Activated CD4-positive, alpha-beta T cell treated with anti-CD3 and anti-CD28 coated beads, Interleukin-10, Interleukin-2, amounts not matched to agents 100 ng/mL and 50 ng/mL, durations not matched to agents 16 hours and 8 hours (primary cell): ENCODE data around the gene SARS1.
A peak's percentile ranks its signal among the peaks of the same experiment; 100 is the strongest.
"Not testable (repeated sequence)": the region's sequence is repeated elsewhere in the genome, so short reads cannot be mapped to it uniquely, and the experiment has no call there.

ENCODE experiments used
- DNase-seq: peaks from one replicate; pipeline ENCODE4 v3.0.0-alpha.2; 2020

Gene SARS1, protein sequence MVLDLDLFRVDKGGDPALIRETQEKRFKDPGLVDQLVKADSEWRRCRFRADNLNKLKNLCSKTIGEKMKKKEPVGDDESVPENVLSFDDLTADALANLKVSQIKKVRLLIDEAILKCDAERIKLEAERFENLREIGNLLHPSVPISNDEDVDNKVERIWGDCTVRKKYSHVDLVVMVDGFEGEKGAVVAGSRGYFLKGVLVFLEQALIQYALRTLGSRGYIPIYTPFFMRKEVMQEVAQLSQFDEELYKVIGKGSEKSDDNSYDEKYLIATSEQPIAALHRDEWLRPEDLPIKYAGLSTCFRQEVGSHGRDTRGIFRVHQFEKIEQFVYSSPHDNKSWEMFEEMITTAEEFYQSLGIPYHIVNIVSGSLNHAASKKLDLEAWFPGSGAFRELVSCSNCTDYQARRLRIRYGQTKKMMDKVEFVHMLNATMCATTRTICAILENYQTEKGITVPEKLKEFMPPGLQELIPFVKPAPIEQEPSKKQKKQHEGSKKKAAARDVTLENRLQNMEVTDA

DNA sequence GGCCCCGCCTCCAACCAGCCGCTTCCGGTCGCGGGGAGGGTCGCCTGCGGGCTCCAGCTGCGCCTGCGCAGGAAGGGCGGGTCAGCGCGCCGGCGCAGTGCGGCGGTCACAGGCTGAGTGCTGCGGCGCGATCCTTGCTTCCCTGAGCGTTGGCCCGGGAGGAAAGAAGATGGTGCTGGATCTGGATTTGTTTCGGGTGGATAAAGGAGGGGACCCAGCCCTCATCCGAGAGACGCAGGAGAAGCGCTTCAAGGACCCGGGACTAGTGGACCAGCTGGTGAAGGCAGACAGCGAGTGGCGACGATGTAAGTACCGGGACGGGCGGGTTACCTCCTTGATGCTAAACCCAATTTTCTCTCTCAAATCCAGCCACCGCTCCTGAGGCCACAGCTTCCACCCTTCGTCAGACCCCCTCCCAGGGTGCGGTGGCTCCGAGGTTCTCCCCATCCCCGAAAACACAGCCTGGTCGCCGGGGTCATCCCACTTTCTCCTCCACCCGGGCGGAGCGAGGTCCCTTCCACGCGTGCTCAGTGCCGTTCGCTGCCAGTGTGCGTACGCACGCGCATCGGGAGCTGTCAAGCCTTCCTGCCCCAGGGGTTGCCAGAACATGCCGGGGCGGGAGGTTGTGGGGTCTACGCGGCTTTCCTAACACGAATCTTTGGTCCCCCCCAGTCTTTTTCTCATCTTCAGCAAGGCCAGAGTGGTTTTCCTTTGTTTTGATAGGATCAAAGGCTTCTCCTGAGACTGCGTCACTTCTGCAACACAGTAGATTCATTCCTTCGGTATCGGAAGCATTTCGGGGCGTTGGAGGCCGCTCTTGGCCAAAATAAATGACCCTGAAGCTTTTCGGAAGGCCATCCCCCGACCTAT, at the start of gene SARS1:
SARS1 (plus strand) TSS at position 95 of the 870 bp plus-strand sequence; CDS start at position 170, 75 bp downstream.
- peak; percentile 93 for DNase-seq

DNA sequence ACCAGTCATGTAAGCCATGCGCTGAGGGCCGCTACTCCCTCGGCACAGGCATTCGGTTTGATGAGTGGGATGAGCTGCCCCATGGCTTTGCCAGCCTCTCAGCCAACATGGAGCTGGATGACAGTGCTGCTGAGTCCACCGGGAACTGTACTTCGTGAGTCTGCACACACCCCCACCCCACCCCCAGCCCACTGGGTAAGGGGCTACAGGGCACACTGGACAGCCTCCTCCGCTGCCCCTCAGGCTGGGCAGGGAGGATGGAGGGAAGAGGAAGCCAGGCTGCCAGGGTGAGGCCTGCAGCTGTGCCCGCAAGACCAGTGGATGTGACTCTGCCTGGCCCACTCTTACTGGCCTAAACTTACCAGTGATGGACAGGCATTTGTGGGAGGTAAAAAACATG, 49.2 kb upstream of the SARS1 start:
- DNase-seq: no peak

DNA sequence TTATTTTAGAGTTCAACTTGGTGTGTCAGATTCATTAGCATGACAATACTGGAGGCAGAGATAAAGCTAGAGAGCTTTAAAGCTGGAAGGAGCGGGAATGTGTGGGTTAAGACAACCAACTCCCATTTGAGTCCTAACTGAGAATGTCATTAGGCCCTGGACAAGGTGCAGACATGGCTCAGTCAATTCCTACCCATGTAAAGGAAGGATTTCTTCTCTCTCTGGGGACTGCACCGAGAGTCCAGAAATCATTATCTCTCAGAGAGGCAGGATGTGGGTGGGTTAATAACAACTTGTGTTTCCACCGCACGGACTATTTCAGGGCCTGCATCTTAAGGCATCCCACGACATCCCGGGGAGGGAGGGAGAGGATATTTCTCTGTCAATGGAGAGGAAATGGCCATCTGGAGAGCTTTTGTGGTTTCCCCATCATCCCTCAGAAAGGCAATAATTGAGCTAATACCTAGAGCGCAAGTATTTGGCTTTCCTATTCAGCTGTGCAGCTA, 46.7 kb upstream of the SARS1 start:
- DNase-seq: peak; percentile 18

DNA sequence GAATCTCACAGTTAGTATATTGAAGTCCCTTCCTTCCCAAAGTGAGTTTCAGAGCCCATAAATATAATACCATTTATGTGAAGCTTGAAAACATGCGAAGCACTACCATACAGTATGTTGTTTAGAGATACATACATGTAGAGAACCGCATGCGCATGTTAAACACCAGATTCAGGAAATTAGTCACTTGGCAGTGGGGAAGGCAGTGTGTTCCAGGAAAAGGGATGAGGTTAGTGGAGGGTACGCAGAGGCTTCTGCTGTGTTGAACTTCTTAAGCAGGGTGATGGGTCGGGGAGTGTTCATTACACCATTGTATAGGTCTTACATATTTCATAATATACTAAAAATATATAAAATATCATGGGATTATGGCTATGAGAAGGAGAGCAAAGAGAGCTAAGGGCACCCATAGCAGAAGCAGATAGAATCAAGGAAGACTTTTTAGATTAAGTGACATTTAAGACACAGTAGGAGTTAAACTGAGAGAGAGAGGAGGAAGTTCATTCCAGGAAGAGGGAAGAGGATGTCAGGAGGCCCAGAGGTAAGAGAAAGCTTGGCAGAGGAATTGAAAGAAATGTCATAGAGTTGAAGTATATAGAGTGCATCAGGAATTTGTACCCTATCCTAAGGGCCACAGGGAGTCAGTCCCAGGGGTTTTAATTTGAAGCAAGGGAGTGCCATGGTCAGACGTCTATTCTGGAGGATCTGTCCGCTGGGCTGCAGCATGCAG, 43.5 kb upstream of the SARS1 start:
- DNase-seq: no peak

DNA sequence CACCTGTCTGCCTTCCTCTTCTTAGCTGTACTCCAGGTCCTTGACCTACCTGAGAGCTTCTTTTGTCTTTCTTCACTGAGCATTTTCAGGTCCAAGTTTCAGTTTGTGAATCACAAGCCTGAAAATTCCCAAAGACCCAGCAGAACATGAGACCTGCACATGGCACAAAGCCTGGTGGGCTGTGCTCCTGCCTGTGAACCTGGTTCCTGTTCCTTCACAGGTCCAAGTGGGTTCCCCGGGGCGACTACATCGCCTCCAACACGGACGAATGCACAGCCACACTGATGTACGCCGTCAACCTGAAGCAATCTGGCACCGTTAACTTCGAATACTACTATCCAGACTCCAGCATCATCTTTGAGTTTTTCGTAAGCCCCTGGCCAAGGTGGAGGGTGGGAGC, 42.1 kb upstream of the SARS1 start:
- DNase-seq: no peak

DNA sequence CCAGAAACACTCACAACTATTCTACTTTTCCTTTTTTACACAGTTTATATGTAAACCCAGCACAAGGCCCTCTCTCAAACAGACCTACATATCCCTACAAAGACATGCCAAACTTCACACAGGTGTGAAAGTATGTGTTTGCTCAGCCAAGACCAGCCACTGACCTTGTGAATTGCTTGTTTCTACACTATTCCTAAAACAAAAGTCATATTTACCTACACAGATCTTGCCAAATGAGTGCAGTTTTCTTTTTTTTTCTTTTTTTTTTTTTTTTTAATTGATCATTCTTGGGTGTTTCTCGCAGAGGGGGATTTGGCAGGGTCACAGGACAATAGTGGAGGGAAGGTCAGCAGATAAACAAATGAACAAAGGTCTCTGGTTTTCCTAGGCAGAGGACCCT, 37.4 kb upstream of the SARS1 start:
- not testable (repeated sequence) for DNase-seq

DNA sequence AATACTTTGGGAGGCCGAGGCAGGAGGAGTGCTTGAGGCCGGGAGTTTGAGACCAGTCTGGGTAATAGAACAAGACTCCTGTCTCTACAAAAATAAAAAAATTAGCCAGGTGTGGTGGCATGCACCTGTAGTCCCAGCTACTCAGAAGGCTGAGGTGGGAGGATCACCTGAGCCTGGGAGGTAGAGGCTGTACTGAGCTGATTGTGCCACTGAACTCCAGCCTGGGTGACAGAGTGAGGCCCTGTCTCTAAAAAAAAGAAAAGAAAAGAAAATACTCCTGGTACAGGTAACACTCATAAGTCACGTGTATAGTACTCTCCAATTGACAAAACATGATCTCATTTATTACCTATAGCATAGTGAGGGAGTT, 33.0 kb upstream of the SARS1 start:
- DNase-seq: not testable (repeated sequence)

DNA sequence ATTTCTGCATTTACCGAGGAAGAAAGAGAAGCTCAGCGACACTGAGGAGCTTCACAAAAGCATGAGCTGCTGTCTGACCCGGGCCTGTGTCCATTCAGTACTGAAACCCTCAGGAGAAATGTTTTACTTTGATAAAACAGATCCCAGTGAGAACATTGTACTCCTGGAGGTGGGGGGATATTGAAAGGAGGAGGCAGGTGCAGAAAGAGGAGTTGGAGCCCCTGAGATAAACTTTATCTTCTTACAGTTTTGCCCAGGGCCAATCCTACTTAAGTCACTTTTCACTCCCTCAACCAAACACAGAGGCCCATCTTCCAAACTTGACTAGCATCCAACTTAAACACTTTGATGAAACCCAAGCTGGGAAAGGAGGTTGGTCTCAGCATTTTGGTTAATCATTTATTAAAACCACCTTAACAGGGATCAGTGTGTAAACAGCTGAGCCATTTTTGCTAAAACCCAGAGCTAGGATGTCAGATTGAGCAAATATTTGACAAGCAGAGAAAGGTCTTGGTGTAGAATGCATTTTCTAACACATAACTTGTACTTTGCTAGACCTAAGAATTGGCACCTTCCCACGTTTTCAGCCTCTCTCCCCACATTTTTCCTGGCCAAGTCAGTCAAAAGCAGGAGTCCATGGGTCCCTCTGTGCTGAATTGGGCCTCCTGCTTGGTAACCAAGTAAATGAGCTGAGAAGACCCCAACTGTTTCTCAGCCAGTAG, 32.5 kb upstream of the SARS1 start:
- no peak for DNase-seq

DNA sequence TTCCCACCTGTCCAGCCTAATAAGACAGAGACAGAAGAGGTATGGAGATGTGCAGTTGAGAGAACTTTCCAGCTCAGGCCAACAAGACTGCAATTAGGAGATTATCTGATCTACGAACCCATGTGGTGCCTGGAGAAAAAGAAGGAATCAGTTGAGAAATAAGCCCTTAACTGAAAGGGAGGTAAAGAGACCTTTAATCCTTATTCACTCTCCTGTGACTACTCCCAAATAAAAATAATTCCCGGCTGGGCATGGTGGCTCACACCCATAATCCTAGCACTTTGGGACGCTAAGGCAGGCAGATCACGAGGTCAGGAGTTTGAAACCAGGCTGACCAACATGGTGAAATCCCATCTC, 31.9 kb upstream of the SARS1 start:
- DNase-seq: no peak

DNA sequence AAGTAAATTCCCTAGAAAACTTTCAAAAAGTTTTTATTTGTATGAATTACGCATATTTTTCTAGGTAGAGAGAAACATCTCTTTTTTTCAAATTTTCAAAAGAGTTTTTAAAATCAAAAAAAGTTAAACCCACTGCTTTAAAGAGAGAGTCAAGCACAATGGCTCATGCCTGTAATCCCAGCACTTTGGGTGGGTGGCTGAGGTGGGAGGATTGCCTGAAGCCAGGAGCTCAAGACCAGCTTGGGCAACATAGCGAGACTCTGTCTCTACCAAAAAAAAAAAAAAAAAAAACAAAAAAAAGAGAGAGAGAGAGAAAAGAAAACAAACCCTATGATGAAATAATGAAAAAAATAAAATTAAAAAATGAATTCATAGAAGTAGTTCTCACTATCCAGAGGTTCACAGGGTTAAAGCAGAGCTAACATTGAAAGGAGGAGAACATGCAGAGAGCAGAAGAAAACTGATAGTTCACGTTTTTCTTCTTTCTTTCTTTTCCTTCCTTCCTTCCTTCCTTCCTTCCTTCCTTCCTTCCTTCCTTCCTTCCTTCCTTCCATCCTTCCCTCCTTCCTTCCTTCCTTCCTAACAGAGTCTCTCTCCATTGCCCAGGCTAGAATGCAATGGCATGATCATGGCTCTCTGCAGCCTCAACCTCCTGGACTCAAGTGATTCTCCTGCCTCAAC, 30.5 kb upstream of the SARS1 start:
- no peak for DNase-seq

DNA sequence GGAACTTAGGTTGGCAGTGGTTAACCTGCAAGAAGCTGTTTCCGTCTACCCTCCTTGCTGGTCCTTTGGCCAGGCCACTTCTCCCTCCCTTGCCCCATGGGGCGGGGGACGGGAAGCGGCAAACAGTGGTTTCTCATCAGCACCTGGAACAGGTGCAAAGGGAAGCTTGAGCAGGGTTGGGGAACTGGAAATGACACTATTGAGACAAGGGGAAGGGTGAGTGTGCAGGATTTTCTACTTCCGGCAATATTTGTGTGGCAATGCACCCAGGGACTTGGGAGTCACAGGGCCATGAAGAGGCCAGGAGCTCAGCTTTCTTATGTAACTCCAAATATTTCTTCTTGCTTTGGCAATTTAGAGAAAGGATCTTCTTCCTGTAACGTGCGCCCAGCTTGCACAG, 29.0 kb upstream of the SARS1 start:
- no peak for DNase-seq

DNA sequence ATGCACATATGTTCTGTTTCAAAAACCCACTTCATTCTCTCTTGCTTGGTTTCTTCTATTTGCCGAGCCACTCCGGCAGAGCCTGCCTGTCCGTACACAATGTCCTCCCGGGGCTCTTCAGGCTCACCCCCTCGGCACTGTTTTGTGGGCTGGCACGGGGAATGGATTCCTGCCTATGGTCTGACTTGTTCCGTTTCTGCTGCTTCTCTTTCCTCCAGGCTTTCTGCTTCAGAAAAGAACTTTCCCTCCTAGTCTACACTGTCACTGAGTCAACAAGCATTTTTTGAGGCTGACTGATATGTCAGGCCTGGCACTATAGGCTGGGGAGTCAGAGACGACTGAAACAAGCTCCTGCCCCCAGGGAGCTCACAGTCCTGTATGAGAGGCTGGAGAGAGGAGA, 28.4 kb upstream of the SARS1 start:
- no peak for DNase-seq

DNA sequence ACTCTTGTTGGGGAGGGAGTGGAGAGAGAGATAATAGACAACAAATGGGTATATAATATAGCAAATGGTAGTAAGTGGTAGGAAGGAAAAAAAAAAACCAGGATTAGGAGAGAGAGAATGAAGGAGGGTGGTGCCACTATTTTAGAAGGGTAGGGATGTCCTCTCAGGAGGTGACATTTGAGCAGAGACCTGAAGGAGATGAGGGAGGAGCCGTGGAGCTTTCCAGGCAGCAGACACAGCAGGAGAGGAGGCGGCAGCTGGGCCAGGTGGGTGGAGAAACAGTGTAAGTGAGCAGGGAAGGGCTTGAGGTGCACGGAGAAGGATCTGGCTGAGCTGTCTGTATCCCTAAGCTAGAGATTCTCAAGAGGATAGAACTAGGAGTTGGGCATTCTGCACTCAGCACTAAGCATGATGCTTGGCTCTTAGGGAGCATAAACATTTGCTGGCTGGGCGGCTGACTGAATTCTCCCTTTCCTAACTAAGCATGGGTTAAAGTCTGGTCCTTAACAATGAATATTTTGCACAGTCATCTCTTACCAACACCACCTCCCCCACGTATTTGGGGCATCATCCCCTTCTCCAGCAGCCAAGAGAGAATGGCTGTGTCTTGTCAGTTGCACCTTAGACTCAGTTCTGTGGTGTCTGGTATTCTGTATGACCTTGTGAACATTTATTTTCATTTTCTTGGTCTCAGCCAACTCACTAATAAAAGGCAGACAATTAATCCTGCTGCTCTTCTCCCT, 27.6 kb upstream of the SARS1 start:
- no peak for DNase-seq

DNA sequence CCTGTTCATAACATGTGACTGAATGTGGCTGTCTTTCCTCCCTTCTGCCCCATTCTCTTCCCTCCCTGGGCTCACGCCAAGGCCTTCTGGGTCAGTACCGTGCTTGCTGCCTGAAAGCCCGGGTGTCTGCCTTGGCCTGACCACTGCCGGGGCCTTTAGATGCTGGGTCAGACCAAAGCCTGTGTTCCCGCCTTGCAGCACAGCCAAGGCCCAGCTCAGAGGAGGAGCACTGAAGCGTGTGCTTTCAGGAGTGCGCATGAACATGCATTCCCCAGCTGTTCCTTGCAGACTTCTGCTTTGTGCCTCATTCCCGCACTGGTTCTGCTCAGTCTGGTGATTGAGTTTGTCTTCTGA, 27.0 kb upstream of the SARS1 start:
- DNase-seq: no peak

DNA sequence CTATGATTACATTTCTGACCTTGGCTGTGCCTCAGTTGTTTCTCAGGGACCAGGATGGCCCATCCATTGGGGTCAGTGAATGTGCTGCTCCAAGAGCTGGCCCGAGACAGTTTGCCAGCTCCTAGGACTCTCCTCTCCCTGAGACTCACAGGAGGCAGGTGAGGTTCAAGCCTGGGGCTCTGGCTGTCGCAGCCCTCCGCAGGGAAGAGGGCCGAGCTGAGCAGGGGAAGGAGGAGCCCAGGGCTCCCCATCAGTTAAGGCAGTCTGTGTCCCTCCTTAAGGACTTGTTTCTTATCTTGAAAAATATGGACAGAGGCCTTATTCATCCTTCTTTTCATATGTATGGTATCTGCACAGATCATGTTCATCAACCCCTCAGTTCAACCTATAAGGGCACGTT, 26.6 kb upstream of the SARS1 start:
- no peak for DNase-seq

DNA sequence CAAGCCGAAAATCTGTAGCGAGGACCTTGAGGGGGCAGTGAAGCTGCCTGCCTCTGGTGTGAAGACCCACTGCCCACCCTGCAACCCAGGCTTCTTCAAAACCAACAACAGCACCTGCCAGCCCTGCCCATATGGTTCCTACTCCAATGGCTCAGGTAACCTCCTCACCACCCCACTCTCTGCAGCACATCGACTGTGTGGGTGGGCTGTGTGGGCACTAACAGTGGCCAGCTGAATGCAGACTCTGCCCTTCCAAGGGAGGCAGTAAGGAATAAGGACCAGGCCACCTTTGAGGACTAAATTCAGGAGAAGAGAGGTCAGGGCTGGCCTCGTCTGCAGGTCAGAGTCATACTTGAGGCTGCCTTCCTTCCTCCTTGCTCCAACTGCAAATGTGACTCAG, 25.5 kb upstream of the SARS1 start:
- DNase-seq: no peak

DNA sequence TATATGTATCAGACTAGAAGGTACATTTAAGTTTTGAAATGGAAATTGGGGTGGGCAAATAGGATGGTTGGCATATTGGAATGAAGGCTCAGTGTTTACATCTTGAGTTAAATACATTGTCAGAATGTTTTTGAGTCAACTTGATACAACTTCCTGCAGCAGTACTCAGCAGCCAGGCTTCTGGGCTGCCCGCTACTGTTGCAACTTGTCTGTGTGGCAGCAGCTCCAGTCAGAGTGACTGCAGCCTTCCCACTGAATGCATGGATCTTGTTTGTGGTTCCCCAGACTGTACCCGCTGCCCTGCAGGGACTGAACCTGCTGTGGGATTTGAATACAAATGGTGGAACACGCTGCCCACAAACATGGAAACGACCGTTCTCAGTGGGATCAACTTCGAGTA, 24.9 kb upstream of the SARS1 start:
- no peak for DNase-seq

DNA sequence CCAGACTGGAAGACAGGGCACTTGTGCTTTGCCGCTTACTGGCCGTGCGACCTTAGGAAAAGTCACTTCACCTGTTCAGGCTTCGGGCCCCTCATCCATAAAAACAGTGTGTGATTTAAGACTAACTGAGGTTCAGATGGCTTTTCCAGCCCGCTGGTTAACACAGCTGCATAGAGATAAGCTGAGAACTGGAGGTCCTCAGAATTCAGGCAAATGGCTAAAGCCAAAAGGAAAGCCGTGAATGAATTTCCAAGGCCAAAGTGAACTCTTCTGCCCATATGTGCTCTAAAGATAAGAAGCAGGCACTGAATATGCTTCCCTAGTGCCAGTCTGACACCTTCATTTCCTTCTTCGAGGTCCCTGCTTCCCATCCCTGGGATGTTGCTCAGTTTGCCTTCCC, 23.5 kb upstream of the SARS1 start:
- no peak for DNase-seq

DNA sequence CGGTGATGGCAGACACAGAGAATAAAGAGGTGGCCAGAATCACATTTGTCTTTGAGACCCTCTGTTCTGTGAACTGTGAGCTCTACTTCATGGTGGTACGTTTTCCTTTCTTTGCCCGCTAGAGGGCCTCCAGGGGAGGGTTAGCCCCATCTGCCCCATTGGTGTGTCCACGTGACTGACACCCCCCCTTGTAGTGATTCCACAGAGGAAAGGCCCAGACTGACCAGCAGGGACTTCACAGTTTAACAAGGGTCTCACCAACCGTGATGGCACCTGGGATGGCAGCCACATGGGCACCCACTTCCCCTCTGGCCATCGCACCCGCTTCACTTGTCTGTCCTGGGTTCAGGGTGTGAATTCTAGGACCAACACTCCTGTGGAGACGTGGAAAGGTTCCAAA, 22.3 kb upstream of the SARS1 start:
- no peak for DNase-seq

DNA sequence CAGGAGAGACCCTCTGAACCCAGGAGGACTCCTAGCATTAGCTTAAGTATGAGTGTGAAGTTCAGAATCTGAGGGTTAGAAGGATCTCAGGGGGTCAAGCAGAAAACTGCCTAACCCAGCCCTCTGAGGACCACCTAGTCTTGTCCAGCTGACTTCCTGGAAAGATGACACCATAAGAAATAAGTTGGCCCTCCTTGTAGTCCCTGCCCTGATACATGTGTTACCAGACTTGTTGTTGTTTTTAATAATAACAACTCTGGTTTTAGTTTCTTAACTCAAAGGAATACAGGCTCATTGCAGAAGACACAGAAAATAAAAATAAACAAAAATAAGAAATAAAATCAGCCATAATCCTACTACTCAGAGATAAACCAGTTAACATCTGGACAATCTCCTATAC, 21.8 kb upstream of the SARS1 start:
- DNase-seq: no peak

DNA sequence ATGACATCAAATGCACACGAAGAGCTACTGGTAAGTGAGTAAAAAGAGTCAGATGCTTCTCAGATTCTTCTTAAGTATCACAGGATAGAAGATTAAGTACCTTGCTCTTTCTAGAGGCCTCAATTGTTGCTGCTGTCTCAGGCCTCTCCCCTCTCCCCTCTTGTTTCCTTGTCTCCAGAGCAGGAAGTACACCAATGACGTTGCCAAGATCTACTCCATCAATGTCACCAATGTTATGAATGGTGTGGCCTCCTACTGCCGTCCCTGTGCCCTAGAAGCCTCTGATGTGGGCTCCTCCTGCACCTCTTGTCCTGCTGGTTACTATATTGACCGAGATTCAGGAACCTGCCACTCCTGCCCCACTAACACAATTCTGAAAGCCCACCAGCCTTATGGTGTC, 21.3 kb upstream of the SARS1 start:
- no peak for DNase-seq
